Left ventricle myocardium superior (tissue), 1 donor: Measurements from ENCODE around the gene PHLDA2. TPM values are rescaled to one million over a fixed set of nuclear protein-coding genes. Genes with fewer than 3 reads are reported as not detected.
A peak's percentile ranks its signal among the peaks of the same experiment; 100 is the strongest.
"Not testable (repeated sequence)": the region's sequence is repeated elsewhere in the genome, so short reads cannot be mapped to it uniquely, and the experiment has no call there.

Source experiments
- ATAC-seq: fragments of 200-7000 bp; cut with Tn5 transposase; one replicate; pipeline ENCODE4 v1.9.1; 2020; ENCODE audit warnings: mild to moderate bottlenecking, moderate library complexity
- DNase-seq: peaks from one replicate; pipeline ENCODE4 v3.0.0-alpha.2; 2020
- intact Hi-C: fragments of 100-400 bp; cut with micrococcal nuclease; formaldehyde crosslinking; loops from one replicate; pipeline ENCODE4 v1.11.0; 2022
- total RNA-seq: library from RNA; stranded (reverse); fragmentation: NEBNext Ultra II Directional; extraction: Animal tissue kit (Norgen Biotek cat#: 25700); gene quantifications from one replicate; pipeline ENCODE4 v1.2.1, GENCODE V29; 2021
- donor health status: DM: no; HTN: yes; CAD: no; lungs with severe emphysema.

The PHLDA2 gene
- total RNA-seq, 1 donor from 2014 or later = 0.99 TPM

GRCh38 chr11:2947744-2948143 is 18.5 kb upstream of the PHLDA2 start:
- ATAC-seq = no peak
- no peak for DNase-seq
- intact Hi-C loops = no loop called here

GRCh38 chr11:2945757-2946287 is 16.6 kb upstream of the PHLDA2 start:
- DNase-seq (no peak), ATAC-seq (no peak)
- intact Hi-C loops = no loop called here

GRCh38 chr11:2945031-2945756 is 16.0 kb upstream of the PHLDA2 start:
- intact Hi-C loops = no loop called here
- ATAC-seq (peak; percentile 84), DNase-seq (peak; percentile 95)

- intact Hi-C loops = no loop called here
- DNase-seq = no peak
These were observed 15.3 kb upstream of the PHLDA2 start for GRCh38 chr11:2944530-2944929.

GRCh38 chr11:2943711-2944118 is 14.5 kb upstream of the PHLDA2 start:
- DNase-seq (peak; percentile 48), ATAC-seq (no peak)
- intact Hi-C loops = no loop called here

More at GRCh38 chr11:2944530-2944929, 15.3 kb upstream of the PHLDA2 start:
- ATAC-seq = no peak

- ATAC-seq (no peak), DNase-seq (no peak)
- intact Hi-C loops = no loop called here
These were observed 13.9 kb upstream of the PHLDA2 start for GRCh38 chr11:2942872-2943710.

GRCh38 chr11:2942447-2942846 is 13.2 kb upstream of the PHLDA2 start:
- intact Hi-C loops = no loop called here
- ATAC-seq (no peak), DNase-seq (no peak)

GRCh38 chr11:2940921-2941821 is 12.0 kb upstream of the PHLDA2 start:
- DNase-seq (peak; percentile 49), ATAC-seq (peak; percentile 31)
- intact Hi-C loops = no loop called here

- peak; percentile 75 for ATAC-seq
These were observed 11.1 kb upstream of the PHLDA2 start for GRCh38 chr11:2940147-2940920.

GRCh38 chr11:2938458-2939418 is 9.5 kb upstream of the PHLDA2 start:
- DNase-seq, ATAC-seq, intact Hi-C loops: not testable (repeated sequence)

More at GRCh38 chr11:2940147-2940920, 11.1 kb upstream of the PHLDA2 start:
- DNase-seq = peak; percentile 72
- intact Hi-C loops = no loop called here

GRCh38 chr11:2937641-2938457 is 8.6 kb upstream of the PHLDA2 start:
- ATAC-seq, intact Hi-C loops: not testable (repeated sequence)

GRCh38 chr11:2934611-2935239 is 5.5 kb upstream of the PHLDA2 start:
- intact Hi-C loops = no loop called here
- ATAC-seq = no peak
- DNase-seq = no peak

More at GRCh38 chr11:2937641-2938457, 8.6 kb upstream of the PHLDA2 start:
- DNase-seq = not testable (repeated sequence)

- ATAC-seq (no peak), DNase-seq (no peak)
- intact Hi-C loops = no loop called here
These were observed 4.9 kb upstream of the PHLDA2 start for GRCh38 chr11:2934021-2934550.

GRCh38 chr11:2933375-2934020 is 4.3 kb upstream of the PHLDA2 start:
- ATAC-seq = peak; percentile 39
- intact Hi-C loops = no loop called here
- DNase-seq = peak; percentile 81

- DNase-seq = no peak
- intact Hi-C loops = no loop called here
- no peak for ATAC-seq
These were observed 3.6 kb upstream of the PHLDA2 start for GRCh38 chr11:2932850-2933251.
